Dedifferentiated amniotic fluid mesenchymal stem cell (primary cell): ENCODE data around the gene RUNDC1.
"Not testable (repeated sequence)": the region's sequence is repeated elsewhere in the genome, so short reads cannot be mapped to it uniquely, and the experiment has no call there.

ENCODE experiments used
- DNase-seq: peaks from one replicate; pipeline ENCODE4 v3.0.0-alpha.2; 2016; ENCODE audit errors: extremely low spot score

RUNDC1 gene

GRCh38 chr17:42991471-42991870 lies 11.1 kb downstream of the RUNDC1 start:
- DNase-seq: no peak

GRCh38 chr17:42992872-42993271 lies 12.5 kb downstream of the RUNDC1 start:
- DNase-seq: no peak

GRCh38 chr17:42993913-42994312 lies 13.5 kb downstream of the RUNDC1 start:
- DNase-seq: not testable (repeated sequence)

- no peak for DNase-seq
These were observed 17.1 kb downstream of the RUNDC1 start for GRCh38 chr17:42997390-42997983.

GRCh38 chr17:42997984-42998938 lies 17.9 kb downstream of the RUNDC1 start, which contains the start of gene RPL27:
Gene RPL27, plus strand, starts transcription at chr17:42998419. Its CDS starts 332 bp downstream, at chr17:42998751.
- DNase-seq: peak; percentile 100

- no peak for DNase-seq
These were observed 18.7 kb downstream of the RUNDC1 start for GRCh38 chr17:42999003-42999525.

- DNase-seq: not testable (repeated sequence)
These were observed 20.5 kb downstream of the RUNDC1 start for GRCh38 chr17:43000894-43001293.

GRCh38 chr17:43003542-43004172 lies 23.3 kb downstream of the RUNDC1 start:
- DNase-seq: no peak

GRCh38 chr17:43006639-43007551 lies 26.5 kb downstream of the RUNDC1 start, which contains the start of gene IFI35:
Gene IFI35, plus strand, starts transcription at chr17:43006784. Its CDS starts 164 bp downstream, at chr17:43006948.
- peak; percentile 61 for DNase-seq

GRCh38 chr17:43010667-43011308 lies 30.4 kb downstream of the RUNDC1 start:
- no peak for DNase-seq

- no peak for DNase-seq
These were observed 31.5 kb downstream of the RUNDC1 start for GRCh38 chr17:43011728-43012472.

- no peak for DNase-seq
These were observed 32.9 kb downstream of the RUNDC1 start for GRCh38 chr17:43013296-43013695.

GRCh38 chr17:43014020-43014648 lies 33.8 kb downstream of the RUNDC1 start:
- no peak for DNase-seq

- no peak for DNase-seq
These were observed 34.5 kb downstream of the RUNDC1 start for GRCh38 chr17:43014649-43015542.

- DNase-seq: no peak
These were observed 35.2 kb downstream of the RUNDC1 start for GRCh38 chr17:43015579-43015978.

- DNase-seq: no peak
These were observed 35.9 kb downstream of the RUNDC1 start for GRCh38 chr17:43016216-43016615.

- DNase-seq: no peak
These were observed 37.9 kb downstream of the RUNDC1 start for GRCh38 chr17:43018008-43018853.
